Coronary artery (tissue), 2 donors: ENCODE results near the gene CTTNBP2.

ENCODE experiments used
- DNase-seq: peaks from one replicate; pipeline ENCODE4 v3.0.0-alpha.2; 2017; ENCODE audit warnings: low spot score
- H3K27ac ChIP-seq, 2 donors: fragments of 200-600 bp; sonication (generic); one replicate each; pipeline ENCODE4 v1.5.1; 2016 to 2019
- H3K4me3 ChIP-seq: fragments of 200-600 bp; sonication (generic); 2 replicates; pipeline ENCODE4 v1.5.1; 2016; ENCODE audit warnings: mild to moderate bottlenecking, moderate library complexity
- CTCF ChIP-seq: fragments of 200-600 bp; sonication (generic); IDR thresholded peaks from one replicate; pipeline ENCODE4 v1.5.1; 2019; ENCODE audit warnings: antibody characterized with exemption

Gene CTTNBP2

GRCh38 chr7:117882594-117882993 is 9.4 kb upstream of the CTTNBP2 start:
- Histone ChIP-seq H3K27ac (no peak overlapping the region), H3K4me3 (no peak overlapping the region)
- TF ChIP-seq CTCF: no peak
- no peak for DNase-seq

- no peak for DNase-seq
- Histone ChIP-seq H3K27ac (no peak overlapping the region), H3K4me3 (no peak overlapping the region)
- no peak for TF ChIP-seq CTCF
Observed at GRCh38 chr7:117876761-117877160, 3.5 kb upstream of the CTTNBP2 start.

- no peak for TF ChIP-seq CTCF
- no peak for DNase-seq
- H3K4me3 ChIP-seq: no peak overlapping the region
- H3K27ac ChIP-seq: no peak overlapping the region
Observed at GRCh38 chr7:117875566-117875965, 2.3 kb upstream of the CTTNBP2 start.

- Histone ChIP-seq H3K27ac (no peak overlapping the region), H3K4me3 (peak overlapping the region; percentile 86)
- no peak for TF ChIP-seq CTCF
- no peak for DNase-seq
Observed at GRCh38 chr7:117874191-117874700, 1.0 kb upstream of the CTTNBP2 start.

GRCh38 chr7:117872561-117873309 is 506 bp downstream of the CTTNBP2 start:
- DNase-seq: peak; percentile 75
- TF ChIP-seq CTCF: no peak
- peak overlapping the region; percentile 86 for H3K4me3 ChIP-seq
- H3K27ac ChIP-seq: peak overlapping the region; percentile 64 to 84

DNA sequence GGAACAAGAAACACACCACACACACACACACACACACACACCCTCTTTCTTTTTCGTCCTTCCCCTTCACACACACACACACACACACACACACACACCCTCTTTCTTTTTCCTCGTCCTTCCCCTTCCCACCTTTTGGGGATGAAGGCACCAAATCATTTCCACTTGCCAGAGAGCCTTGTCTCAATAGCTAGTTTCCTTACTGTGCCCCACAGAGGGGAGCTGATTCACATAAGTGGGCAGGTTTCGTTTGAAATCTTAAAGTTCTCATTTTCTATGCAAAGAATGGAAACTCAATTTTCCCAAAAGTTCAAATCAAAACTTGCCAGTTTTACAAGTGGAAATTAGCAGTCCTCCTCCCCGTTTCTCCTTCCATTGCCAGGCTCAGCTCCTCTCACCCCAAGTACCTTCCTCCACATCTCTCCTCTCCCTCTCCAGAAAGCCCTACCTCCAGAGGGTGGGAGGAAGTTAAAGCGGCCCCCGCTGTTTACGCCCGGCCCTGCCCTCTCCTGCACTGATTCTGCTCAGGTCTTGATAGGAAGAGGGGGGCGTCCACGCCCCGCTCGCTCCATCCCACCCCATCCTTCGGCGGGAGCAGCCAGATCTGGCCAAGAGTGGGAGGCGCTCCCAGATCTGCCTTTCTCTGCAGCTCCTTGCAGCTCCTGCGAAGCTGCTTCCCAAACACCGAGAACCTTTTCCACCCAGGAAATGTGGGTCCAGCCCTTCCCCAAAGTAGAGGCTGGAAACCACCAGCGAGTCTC is 1.3 kb downstream of the CTTNBP2 start:
- H3K27ac ChIP-seq: peak overlapping the region; percentile 64 to 84
- peak; percentile 75 for DNase-seq

More for the DNA sequence above, 1.3 kb downstream of the CTTNBP2 start:
- peak overlapping the region; percentile 86 for H3K4me3 ChIP-seq
- TF ChIP-seq CTCF: no peak
